Liver (tissue), 3 donors: Measurements from ENCODE around the gene PPP2R5C.

Experiments used
- EGR1 ChIP-seq, 2 donors: IDR thresholded peaks; 2 replicates each; pipeline ENCODE4 v1.6.1; 2016 to 2018; ENCODE audit warnings: antibody characterized with exemption in 2 of 2, low read depth in 2 of 2
- GABPA ChIP-seq, 2 donors: IDR thresholded peaks in 1 of 2; conservative IDR thresholded peaks in 1 of 2; 2 replicates each; pipeline ENCODE4 v1.6.1; 2016; ENCODE audit warnings: antibody characterized with exemption in 2 of 2, mild to moderate bottlenecking in 1 of 2, moderate library complexity in 1 of 2
- JUND ChIP-seq, 2 donors: IDR thresholded peaks; 2 replicates each; pipeline ENCODE4 v1.6.1; 2016; ENCODE audit warnings: antibody characterized with exemption in 2 of 2
- NR2F2 ChIP-seq: IDR thresholded peaks from 2 replicates; pipeline ENCODE4 v1.6.1; 2016; ENCODE audit warnings: antibody characterized with exemption
- TAF1 ChIP-seq: conservative IDR thresholded peaks from 2 replicates; pipeline ENCODE4 v1.6.1; 2016; ENCODE audit warnings: antibody characterized with exemption, mild to moderate bottlenecking
- TF ChIP-seq, protein P1 (sequence below): fragments of 150-350 bp; IDR thresholded peaks from 2 replicates; pipeline ENCODE4 v1.5.1; 2017; ENCODE audit warnings: improper control_type of control experiment, low read depth, low read length; ENCODE audit not compliant: missing input control
- TF ChIP-seq, protein P2 (sequence below): IDR thresholded peaks from 2 replicates; pipeline ENCODE4 v1.6.1; 2016; ENCODE audit warnings: antibody characterized with exemption, mild to moderate bottlenecking
- TF ChIP-seq, protein P3 (sequence below): IDR thresholded peaks from 2 replicates; pipeline ENCODE4 v1.6.1; 2016; ENCODE audit warnings: antibody characterized with exemption
- TF ChIP-seq, protein P4 (sequence below): IDR thresholded peaks from 2 replicates; pipeline ENCODE4 v1.6.1; 2016; ENCODE audit warnings: antibody characterized with exemption
- donor health status: healthy.
- donor health status: healthy.

DNA sequence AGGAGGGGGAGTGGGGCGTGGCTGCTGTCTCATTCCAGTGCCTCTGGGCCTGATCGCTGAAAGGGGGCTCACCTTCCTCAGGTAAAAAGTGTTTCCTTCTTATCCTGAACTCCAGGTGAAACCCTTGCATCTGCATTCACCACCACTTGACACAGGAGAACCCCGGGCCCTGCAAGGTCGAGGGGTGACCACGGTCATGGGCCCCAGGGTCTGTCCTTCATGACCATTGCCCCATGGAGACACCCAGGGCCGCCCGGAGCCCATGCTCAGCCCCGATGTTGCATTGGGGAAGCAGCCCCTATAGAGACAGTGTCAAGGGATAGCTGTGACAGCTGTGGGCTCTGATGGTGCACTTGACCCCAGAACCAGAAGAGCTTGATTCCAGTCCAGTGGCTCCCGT lies 168.4 kb downstream of the PPP2R5C start:
- TF ChIP-seq, protein P1, sequence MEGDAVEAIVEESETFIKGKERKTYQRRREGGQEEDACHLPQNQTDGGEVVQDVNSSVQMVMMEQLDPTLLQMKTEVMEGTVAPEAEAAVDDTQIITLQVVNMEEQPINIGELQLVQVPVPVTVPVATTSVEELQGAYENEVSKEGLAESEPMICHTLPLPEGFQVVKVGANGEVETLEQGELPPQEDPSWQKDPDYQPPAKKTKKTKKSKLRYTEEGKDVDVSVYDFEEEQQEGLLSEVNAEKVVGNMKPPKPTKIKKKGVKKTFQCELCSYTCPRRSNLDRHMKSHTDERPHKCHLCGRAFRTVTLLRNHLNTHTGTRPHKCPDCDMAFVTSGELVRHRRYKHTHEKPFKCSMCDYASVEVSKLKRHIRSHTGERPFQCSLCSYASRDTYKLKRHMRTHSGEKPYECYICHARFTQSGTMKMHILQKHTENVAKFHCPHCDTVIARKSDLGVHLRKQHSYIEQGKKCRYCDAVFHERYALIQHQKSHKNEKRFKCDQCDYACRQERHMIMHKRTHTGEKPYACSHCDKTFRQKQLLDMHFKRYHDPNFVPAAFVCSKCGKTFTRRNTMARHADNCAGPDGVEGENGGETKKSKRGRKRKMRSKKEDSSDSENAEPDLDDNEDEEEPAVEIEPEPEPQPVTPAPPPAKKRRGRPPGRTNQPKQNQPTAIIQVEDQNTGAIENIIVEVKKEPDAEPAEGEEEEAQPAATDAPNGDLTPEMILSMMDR: no peak
- TF ChIP-seq, protein P2, sequence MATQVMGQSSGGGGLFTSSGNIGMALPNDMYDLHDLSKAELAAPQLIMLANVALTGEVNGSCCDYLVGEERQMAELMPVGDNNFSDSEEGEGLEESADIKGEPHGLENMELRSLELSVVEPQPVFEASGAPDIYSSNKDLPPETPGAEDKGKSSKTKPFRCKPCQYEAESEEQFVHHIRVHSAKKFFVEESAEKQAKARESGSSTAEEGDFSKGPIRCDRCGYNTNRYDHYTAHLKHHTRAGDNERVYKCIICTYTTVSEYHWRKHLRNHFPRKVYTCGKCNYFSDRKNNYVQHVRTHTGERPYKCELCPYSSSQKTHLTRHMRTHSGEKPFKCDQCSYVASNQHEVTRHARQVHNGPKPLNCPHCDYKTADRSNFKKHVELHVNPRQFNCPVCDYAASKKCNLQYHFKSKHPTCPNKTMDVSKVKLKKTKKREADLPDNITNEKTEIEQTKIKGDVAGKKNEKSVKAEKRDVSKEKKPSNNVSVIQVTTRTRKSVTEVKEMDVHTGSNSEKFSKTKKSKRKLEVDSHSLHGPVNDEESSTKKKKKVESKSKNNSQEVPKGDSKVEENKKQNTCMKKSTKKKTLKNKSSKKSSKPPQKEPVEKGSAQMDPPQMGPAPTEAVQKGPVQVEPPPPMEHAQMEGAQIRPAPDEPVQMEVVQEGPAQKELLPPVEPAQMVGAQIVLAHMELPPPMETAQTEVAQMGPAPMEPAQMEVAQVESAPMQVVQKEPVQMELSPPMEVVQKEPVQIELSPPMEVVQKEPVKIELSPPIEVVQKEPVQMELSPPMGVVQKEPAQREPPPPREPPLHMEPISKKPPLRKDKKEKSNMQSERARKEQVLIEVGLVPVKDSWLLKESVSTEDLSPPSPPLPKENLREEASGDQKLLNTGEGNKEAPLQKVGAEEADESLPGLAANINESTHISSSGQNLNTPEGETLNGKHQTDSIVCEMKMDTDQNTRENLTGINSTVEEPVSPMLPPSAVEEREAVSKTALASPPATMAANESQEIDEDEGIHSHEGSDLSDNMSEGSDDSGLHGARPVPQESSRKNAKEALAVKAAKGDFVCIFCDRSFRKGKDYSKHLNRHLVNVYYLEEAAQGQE: no peak
- TF ChIP-seq, protein P3, sequence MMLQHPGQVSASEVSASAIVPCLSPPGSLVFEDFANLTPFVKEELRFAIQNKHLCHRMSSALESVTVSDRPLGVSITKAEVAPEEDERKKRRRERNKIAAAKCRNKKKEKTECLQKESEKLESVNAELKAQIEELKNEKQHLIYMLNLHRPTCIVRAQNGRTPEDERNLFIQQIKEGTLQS: no peak
- TF ChIP-seq, protein P4, sequence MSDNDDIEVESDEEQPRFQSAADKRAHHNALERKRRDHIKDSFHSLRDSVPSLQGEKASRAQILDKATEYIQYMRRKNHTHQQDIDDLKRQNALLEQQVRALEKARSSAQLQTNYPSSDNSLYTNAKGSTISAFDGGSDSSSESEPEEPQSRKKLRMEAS: no peak
- TF ChIP-seq JUND (IDR thresholded peaks at IDR 0.05) (no peak), TAF1 (no peak), NR2F2 (no peak), EGR1 (IDR thresholded peaks at IDR 0.05; ENCODE audit: low read depth in 2 of 2) (no peak), GABPA (IDR thresholded peaks at IDR 0.05 in 1 of 2, conservative IDR thresholded peaks at IDR 0.05 in 1 of 2) (no peak)
